A549 treated with Hydrocortisone at 1 μM for 4 hours (cell line): ENCODE measurements around the gene MRPL28. TPM values are rescaled to one million over a fixed set of nuclear protein-coding genes. Genes with fewer than 3 reads are reported as not detected.

Experiments
- total RNA-seq: library from RNA; stranded (reverse); fragments of 200-300 nt; extraction: Qiagen RNA extraction; gene quantifications from 5 replicates; pipeline ENCODE4 v1.2.3, GENCODE V29; 2022

MRPL28 gene
- total RNA-seq, result 119 to 133 TPM (median 126 TPM) in 5 replicates

DNA sequence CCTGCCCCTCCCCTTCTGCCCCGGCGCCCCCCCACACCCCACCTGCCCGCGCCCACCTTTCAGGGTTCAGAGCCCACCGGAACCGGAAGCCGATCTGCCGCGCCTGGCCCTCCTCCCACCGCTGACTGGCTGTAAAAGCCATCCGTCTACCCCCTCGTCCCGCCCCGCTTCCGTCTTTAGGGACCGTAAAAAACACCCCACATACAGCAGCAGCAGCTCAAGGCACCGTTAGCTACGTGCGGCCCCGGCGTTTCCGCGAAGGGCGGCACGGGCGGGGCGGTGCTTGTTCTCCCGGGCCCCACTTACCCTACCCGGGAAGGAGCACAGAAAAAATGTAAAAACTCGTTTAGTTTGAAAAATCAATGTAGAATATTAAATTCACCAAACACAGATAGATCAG, at the start of gene MRPL28:
TSS of gene MRPL28 (minus strand) at position 96 of the 400 bp plus-strand sequence. CDS start 320 bp downstream, outside the sequence.

DNA sequence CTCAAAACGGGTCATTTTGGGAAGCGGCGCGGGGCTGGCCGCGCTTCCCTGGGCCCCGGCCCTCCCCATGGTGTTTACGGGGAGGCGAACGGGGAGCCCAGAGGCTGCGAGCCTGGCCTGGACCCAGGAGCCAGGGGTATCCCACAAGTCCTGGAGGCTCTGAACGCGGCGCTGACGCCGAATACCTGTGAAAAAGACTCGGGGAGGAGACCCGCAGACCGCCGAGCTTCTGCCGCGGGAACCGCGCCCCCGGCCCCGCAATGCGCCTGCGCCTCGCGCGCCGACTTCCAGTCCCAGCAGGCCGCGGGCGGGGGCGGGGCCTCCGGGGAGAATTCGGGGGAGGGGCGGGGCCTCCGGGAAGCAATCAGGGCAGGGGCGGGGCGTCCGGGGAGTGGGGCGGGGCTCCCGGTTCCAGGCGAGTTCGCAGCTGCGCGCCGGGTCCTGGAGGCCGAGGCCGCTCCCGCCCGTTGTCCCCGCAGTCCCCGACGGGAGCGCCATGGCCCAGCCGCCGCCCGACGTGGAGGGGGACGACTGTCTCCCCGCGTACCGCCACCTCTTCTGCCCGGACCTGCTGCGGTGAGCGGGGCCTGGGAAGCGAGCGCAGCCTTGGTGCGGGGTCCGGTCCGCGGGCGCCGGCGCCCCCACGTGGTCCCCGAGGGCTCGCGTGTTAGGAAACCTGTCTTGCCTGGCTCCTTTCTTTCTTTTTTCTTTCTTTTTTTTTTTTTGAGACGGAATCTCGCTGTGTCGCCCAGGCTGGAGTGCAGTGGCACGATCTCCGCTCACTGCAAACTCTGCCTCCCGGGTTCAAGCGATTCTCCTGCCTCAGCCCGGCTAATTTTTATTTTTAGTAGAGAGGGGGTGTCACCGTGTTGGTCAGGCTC, 31.4 kb upstream of the MRPL28 start, which contains the start of gene DECR2:
TSS of gene DECR2 (plus strand) at position 418 of the 881 bp plus-strand sequence. CDS start at position 497, 79 bp downstream.

DNA sequence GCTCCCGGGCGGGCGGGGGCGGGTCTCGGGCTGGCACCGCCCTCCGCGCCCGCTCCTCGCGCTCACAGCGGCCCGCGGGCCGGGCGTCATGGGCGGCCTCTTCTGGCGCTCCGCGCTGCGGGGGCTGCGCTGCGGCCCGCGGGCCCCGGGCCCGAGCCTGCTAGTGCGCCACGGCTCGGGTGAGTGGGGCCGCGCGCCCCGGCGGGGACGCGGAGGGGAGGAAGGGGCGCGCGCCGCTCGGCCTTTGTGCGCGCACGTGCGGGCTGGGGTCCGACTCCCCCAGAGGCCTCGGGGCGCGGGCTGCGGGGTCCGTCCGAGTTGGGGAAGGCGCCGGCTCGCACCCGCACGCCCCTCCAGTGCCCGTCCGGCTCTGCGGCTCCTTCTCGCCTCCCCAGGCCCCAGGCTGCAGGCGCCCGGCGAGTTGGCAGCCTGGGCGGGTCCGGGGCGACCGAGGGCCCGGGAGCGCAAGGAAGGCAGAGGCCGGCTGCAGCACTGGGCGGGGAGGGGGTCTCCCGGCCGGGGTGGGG, 26.9 kb upstream of the MRPL28 start, which contains the start of gene NME4:
TSS of gene NME4 (plus strand) at position 65 of the 527 bp plus-strand sequence. CDS start at position 89, 24 bp downstream.

DNA sequence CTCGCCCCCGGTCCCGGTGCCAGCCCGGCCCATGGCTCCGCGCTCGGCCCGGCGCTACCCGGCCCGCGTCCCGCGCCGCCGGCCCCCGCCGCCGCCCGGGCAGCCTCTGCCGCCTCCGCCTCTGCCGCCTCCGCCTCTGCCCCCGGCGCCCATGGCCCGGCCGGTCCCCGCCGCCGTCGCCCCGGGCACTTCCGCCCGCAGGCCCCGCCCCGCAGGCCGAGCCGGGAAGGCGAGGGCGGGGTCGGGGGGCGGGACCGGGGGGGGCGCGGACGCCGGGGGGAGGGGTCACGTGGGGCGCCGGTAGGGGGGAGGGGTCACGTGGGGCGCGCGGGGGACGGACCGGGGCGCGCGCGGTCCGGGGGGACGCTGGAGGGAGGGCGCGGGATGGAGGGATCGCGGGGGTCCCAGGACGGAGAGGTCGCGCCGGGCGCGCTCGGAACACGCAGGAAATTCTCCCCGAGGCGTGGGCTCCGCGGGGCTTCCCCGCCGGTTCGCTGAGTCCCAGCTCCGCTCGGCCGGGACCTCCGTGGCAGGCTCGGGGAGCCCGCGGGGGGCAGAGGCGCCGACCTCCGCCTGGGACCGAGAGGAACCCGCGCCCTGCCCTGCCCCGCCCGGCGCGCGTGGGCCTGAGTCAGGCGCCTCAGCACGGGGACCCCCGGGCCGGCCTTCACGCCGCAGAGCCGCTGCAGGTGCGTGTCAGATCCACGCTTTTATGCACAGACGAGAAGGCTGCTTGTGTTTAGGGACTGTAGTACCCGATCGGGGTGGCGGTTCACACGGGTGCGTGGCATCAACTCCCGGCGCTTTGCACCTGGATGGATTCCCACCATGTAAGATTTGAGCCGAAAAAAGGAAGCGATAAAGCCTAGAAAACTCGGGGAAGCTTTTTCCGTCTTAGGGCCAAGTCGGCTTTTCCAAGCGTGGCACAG, 11.7 kb upstream of the MRPL28 start, which contains the start of gene PGAP6:
TSS of gene PGAP6 (minus strand) at position 190 of the 929 bp plus-strand sequence. CDS start at position 33, 157 bp downstream.

DNA sequence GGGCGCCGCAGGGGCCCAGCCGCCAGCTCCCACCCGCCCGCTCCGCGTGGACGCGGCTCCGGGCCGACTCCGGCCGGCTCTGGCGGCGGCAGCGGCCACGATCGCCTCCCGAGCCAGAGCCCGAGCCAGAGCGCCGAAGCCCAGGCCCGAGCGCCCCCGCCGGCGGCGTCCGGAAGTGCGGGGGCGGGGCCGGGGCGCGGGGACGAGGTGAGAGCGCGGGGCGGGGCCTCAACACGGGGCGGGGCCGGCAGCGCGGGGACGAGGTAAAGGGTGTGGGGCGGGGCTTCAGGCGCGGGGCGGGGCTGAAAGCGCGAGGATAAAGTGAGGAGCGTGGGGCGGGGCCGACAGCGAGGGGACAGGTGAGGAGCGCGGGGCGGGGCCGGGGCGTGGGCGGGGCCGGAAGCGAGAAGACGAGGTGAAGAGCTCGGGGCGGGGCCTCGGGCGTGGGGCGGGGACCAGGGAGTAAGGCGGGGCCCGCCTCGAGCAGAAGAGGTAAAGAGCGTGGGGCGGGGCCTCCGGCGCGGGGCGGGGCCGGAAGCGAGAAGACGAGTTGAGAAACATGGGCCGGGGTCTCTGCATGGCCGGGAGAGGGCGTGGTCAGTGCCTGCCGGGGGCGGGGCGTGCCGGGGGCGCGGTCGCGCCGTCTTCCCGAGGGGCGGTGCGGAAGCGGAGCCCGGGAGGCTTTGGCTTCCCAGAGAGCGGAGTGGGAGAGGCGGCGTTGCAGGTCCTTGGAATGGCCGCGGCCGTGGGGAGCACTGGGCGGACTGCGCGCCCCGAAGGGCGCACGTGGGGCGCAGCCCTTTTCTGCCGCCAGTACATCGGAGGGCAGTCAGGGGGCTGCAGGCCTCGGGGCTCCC, 17.6 kb downstream of the MRPL28 start, which contains the start of gene AXIN1:
TSS of gene AXIN1 (minus strand) at position 177 of the 857 bp plus-strand sequence. CDS start 5,698 bp downstream, outside the sequence.

Other genes starting within 250 kb of the MRPL28 start
- 25.6 to 29.5 TPM (median 27.5 TPM) in 5 replicates for gene NPRL3, start 231.9 kb downstream of the MRPL28 start, total RNA-seq
- gene HBZ, start 217.9 kb downstream of the MRPL28 start, total RNA-seq, result 0.23 TPM in 1 of 5 replicates, not detected in the others
- gene HBM, start 204.6 kb downstream of the MRPL28 start, total RNA-seq, result not detected in 5 replicates
- gene HBA2, start 197.7 kb downstream of the MRPL28 start, total RNA-seq, result 0.20 to 0.33 TPM in 2 of 5 replicates, not detected in the others
- 1.2 to 2.3 TPM (median 1.8 TPM) in 5 replicates for gene HBA1, start 193.9 kb downstream of the MRPL28 start, total RNA-seq
- 3.7 to 8.3 TPM (median 6.4 TPM) in 5 replicates for gene HBQ1, start 190.1 kb downstream of the MRPL28 start, total RNA-seq
- 39.7 to 48.5 TPM (median 45.4 TPM) in 5 replicates for gene LUC7L, start 141.1 kb downstream of the MRPL28 start, total RNA-seq
- 45.1 to 53.9 TPM (median 47.5 TPM) in 5 replicates for gene FAM234A, start 135.7 kb downstream of the MRPL28 start, total RNA-seq
- gene RGS11, start 94.6 kb downstream of the MRPL28 start, total RNA-seq, result 3.5 to 5.0 TPM (median 4.4 TPM) in 5 replicates
- 2.1 to 3.7 TPM (median 3.2 TPM) in 5 replicates for gene ARHGDIG, start 89.9 kb downstream of the MRPL28 start, total RNA-seq
- gene PDIA2, start 87.4 kb downstream of the MRPL28 start, total RNA-seq, result 0.48 to 0.86 TPM (median 0.68 TPM) in 5 replicates
- 27.8 to 33.2 TPM (median 30.5 TPM) in 5 replicates for gene AXIN1, start 17.8 kb downstream of the MRPL28 start, total RNA-seq
- 29.5 to 37.7 TPM (median 32.3 TPM) in 5 replicates for gene PGAP6, start 11.4 kb upstream of the MRPL28 start, total RNA-seq
- gene NME4, start 26.7 kb upstream of the MRPL28 start, total RNA-seq, result 259 to 426 TPM (median 418 TPM) in 5 replicates
- gene DECR2, start 31.3 kb upstream of the MRPL28 start, total RNA-seq, result 22.5 to 29.1 TPM (median 26.7 TPM) in 5 replicates
- 24.7 to 28.6 TPM (median 27.8 TPM) in 5 replicates for gene RAB11FIP3, start 55.1 kb upstream of the MRPL28 start, total RNA-seq
- gene CAPN15, start 157.2 kb upstream of the MRPL28 start, total RNA-seq, result 50.9 to 69.7 TPM (median 68.7 TPM) in 5 replicates
- gene PRR35, start 189.9 kb upstream of the MRPL28 start, total RNA-seq, result 0.14 to 0.22 TPM (median 0.16 TPM) in 5 replicates
- 0.17 to 0.32 TPM (median 0.23 TPM) in 5 replicates for gene NHLRC4, start 196.5 kb upstream of the MRPL28 start, total RNA-seq
- gene PIGQ, start 199.4 kb upstream of the MRPL28 start, total RNA-seq, result 30.4 to 41.6 TPM (median 38.8 TPM) in 5 replicates
- gene RAB40C, start 219.5 kb upstream of the MRPL28 start, total RNA-seq, result 14.8 to 19.3 TPM (median 17.6 TPM) in 5 replicates